ENCODE data around the gene PDK2.

DNA sequence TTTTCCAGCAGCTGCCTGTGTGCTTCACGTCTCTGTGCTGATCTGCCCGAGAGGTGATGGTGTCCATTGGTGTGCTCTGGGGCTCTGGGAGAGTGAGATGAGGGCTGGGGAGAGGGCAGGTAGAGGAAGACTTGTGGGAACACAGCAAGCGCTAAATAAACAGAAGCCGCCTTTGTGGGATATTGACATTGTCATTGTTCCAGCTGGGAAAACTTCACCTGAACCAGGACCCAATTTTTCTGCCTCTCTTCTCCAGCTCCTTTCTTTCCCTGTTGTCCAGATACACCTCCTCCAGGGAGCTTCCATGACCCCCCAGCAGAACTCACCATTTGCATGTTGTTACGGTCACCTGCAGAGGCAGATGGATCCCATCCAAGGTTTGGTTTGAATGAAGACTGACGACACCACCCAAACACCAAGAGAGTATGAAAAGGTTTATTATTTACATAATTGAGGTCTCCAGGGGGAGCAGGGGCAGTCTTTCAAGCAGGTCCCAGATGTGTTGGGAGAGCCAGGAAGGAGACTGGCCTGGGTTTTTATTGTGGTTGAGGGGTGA, 42.8 kb upstream of the PDK2 start:
- TF ChIP-seq RAD21 (IDR thresholded peaks at IDR 0.05; ENCODE audit: low read depth) (no peak), NFIC (IDR thresholded peaks at IDR 0.05) (peak; percentile 38; the same call in 1 of the 2 replicates), TCF12 (IDR thresholded peaks at IDR 0.05; ENCODE audit: low read depth) (no peak), ZBTB7A (IDR thresholded peaks at IDR 0.05; ENCODE audit: low read depth) (no peak), CREB1 (IDR thresholded peaks at IDR 0.05; ENCODE audit: low read depth) (no peak), EP300 (IDR thresholded peaks at IDR 0.05; ENCODE audit: borderline replicate concordance) (no peak), CEBPB (IDR thresholded peaks at IDR 0.05) (no peak), TAF1 (IDR thresholded peaks at IDR 0.05; ENCODE audit: low read depth) (no peak), FOXM1 (IDR thresholded peaks at IDR 0.05; ENCODE audit: borderline replicate concordance, low read depth) (no peak), YY1 (IDR thresholded peaks at IDR 0.05; ENCODE audit: low read depth) (no peak), EGR1 (IDR thresholded peaks at IDR 0.05) (no peak)
- TF ChIP-seq, protein P1, sequence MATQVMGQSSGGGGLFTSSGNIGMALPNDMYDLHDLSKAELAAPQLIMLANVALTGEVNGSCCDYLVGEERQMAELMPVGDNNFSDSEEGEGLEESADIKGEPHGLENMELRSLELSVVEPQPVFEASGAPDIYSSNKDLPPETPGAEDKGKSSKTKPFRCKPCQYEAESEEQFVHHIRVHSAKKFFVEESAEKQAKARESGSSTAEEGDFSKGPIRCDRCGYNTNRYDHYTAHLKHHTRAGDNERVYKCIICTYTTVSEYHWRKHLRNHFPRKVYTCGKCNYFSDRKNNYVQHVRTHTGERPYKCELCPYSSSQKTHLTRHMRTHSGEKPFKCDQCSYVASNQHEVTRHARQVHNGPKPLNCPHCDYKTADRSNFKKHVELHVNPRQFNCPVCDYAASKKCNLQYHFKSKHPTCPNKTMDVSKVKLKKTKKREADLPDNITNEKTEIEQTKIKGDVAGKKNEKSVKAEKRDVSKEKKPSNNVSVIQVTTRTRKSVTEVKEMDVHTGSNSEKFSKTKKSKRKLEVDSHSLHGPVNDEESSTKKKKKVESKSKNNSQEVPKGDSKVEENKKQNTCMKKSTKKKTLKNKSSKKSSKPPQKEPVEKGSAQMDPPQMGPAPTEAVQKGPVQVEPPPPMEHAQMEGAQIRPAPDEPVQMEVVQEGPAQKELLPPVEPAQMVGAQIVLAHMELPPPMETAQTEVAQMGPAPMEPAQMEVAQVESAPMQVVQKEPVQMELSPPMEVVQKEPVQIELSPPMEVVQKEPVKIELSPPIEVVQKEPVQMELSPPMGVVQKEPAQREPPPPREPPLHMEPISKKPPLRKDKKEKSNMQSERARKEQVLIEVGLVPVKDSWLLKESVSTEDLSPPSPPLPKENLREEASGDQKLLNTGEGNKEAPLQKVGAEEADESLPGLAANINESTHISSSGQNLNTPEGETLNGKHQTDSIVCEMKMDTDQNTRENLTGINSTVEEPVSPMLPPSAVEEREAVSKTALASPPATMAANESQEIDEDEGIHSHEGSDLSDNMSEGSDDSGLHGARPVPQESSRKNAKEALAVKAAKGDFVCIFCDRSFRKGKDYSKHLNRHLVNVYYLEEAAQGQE (IDR thresholded peaks at IDR 0.05; ENCODE audit: low read depth) = no peak
- TF ChIP-seq, protein P2, sequence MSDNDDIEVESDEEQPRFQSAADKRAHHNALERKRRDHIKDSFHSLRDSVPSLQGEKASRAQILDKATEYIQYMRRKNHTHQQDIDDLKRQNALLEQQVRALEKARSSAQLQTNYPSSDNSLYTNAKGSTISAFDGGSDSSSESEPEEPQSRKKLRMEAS (IDR thresholded peaks at IDR 0.05) = no peak

Measured in Ishikawa (cell line).